HG03025 (cell line): ENCODE results near the gene YTHDF1.

ENCODE experiments used
- ATAC-seq: cut with Tn5 transposase; IDR thresholded peaks from one replicate; pipeline ENCODE4 v1.9.1; 2021; ENCODE audit warnings: mild to moderate bottlenecking, moderate library complexity; ENCODE audit not compliant: unreplicated experiment, low FRiP score

The YTHDF1 gene

GRCh38 chr20:63214514-63214913 lies 1.4 kb downstream of the YTHDF1 start:
- no peak for ATAC-seq

GRCh38 chr20:63212792-63213191 lies 3.1 kb downstream of the YTHDF1 start:
- no peak for ATAC-seq

GRCh38 chr20:63212393-63212730 lies 3.6 kb downstream of the YTHDF1 start:
- ATAC-seq = no peak

GRCh38 chr20:63210011-63210605 lies 5.8 kb downstream of the YTHDF1 start:
- no peak for ATAC-seq

GRCh38 chr20:63208346-63208909 lies 7.5 kb downstream of the YTHDF1 start:
- ATAC-seq = no peak

GRCh38 chr20:63206878-63207277 lies 9.1 kb downstream of the YTHDF1 start:
- ATAC-seq = no peak

- no peak for ATAC-seq
Observed at GRCh38 chr20:63205896-63206295, 10.0 kb downstream of the YTHDF1 start.

GRCh38 chr20:63204362-63204761 lies 11.6 kb downstream of the YTHDF1 start:
- ATAC-seq = no peak

GRCh38 chr20:63202811-63203526 lies 13.0 kb downstream of the YTHDF1 start:
- ATAC-seq = no peak

- ATAC-seq = no peak
Observed at GRCh38 chr20:63202021-63202420, 13.9 kb downstream of the YTHDF1 start.

GRCh38 chr20:63198606-63199005 lies 17.3 kb downstream of the YTHDF1 start:
- ATAC-seq = no peak

GRCh38 chr20:63196768-63197470 lies 19.0 kb downstream of the YTHDF1 start:
- no peak for ATAC-seq

- ATAC-seq = no peak
Observed at GRCh38 chr20:63194797-63195173, 21.1 kb downstream of the YTHDF1 start.

- ATAC-seq = no peak
Observed at GRCh38 chr20:63194007-63194796, 21.7 kb downstream of the YTHDF1 start.

GRCh38 chr20:63192721-63193120 lies 23.2 kb downstream of the YTHDF1 start:
- ATAC-seq = no peak

- ATAC-seq = no peak
Observed at GRCh38 chr20:63191400-63191799, 24.5 kb downstream of the YTHDF1 start.

GRCh38 chr20:63190828-63191227 lies 25.1 kb downstream of the YTHDF1 start:
- no peak for ATAC-seq

- ATAC-seq = no peak
Observed at GRCh38 chr20:63189846-63190559, 25.9 kb downstream of the YTHDF1 start.

GRCh38 chr20:63189322-63189642 lies 26.6 kb downstream of the YTHDF1 start:
- ATAC-seq = no peak

- no peak for ATAC-seq
Observed at GRCh38 chr20:63188641-63189321, 27.1 kb downstream of the YTHDF1 start.
